ENCODE data around the gene KLF9.

KLF9 gene

GRCh38 chr9:70411121-70411929, 3.1 kb downstream of the KLF9 start:
- H3K27ac ChIP-seq (ENCODE audit: low read length), result no peak overlapping the region
- no peak overlapping the region for H3K9ac ChIP-seq (ENCODE audit: low read depth, low read length)
- peaks cover 67% of the 10 kb centered on the region for H3K27me3 ChIP-seq (ENCODE audit: insufficient read depth, low read length)
- no peaks in the 10 kb centered on the region for H3K9me3 ChIP-seq (ENCODE audit: insufficient read depth, low read depth, low read length)
- peaks cover 17% of the 10 kb centered on the region for H3K4me1 ChIP-seq (ENCODE audit: insufficient read depth, low read length)
- peak overlapping the region; percentile 75; the same call in 1 of the 2 replicates for H3K4me3 ChIP-seq (ENCODE audit: low read length)
- no peaks in the 10 kb centered on the region for H3K36me3 ChIP-seq (ENCODE audit: insufficient read depth, low read depth, low read length)

GRCh38 chr9:70410368-70410767, 4.1 kb downstream of the KLF9 start:
- Histone ChIP-seq H3K9me3 (ENCODE audit: insufficient read depth, low read depth, low read length) (no peaks in the 10 kb centered on the region), H3K27ac (ENCODE audit: low read length) (no peak overlapping the region), H3K36me3 (ENCODE audit: insufficient read depth, low read depth, low read length) (no peaks in the 10 kb centered on the region), H3K9ac (ENCODE audit: low read depth, low read length) (no peak overlapping the region), H3K27me3 (ENCODE audit: insufficient read depth, low read length) (peaks cover 58% of the 10 kb centered on the region), H3K4me1 (ENCODE audit: insufficient read depth, low read length) (peaks cover 18% of the 10 kb centered on the region), H3K4me3 (ENCODE audit: low read length) (no peak overlapping the region)

- H3K9me3 ChIP-seq (ENCODE audit: insufficient read depth, low read depth, low read length), result no peaks in the 10 kb centered on the region
- H3K4me3 ChIP-seq (ENCODE audit: low read length), result no peak overlapping the region
- H3K36me3 ChIP-seq (ENCODE audit: insufficient read depth, low read depth, low read length), result no peaks in the 10 kb centered on the region
- H3K27ac ChIP-seq (ENCODE audit: low read length), result no peak overlapping the region
- H3K27me3 ChIP-seq (ENCODE audit: insufficient read depth, low read length), result peaks cover 52% of the 10 kb centered on the region
- peaks cover 17% of the 10 kb centered on the region for H3K4me1 ChIP-seq (ENCODE audit: insufficient read depth, low read length)
- no peak overlapping the region for H3K9ac ChIP-seq (ENCODE audit: low read depth, low read length)
These were observed 4.7 kb downstream of the KLF9 start for GRCh38 chr9:70409800-70410199.

- Histone ChIP-seq H3K27me3 (ENCODE audit: insufficient read depth, low read length) (peaks cover 47% of the 10 kb centered on the region), H3K4me3 (ENCODE audit: low read length) (no peak overlapping the region), H3K9me3 (ENCODE audit: insufficient read depth, low read depth, low read length) (no peaks in the 10 kb centered on the region), H3K36me3 (ENCODE audit: insufficient read depth, low read depth, low read length) (no peaks in the 10 kb centered on the region), H3K4me1 (ENCODE audit: insufficient read depth, low read length) (peaks cover 13% of the 10 kb centered on the region), H3K9ac (ENCODE audit: low read depth, low read length) (no peak overlapping the region), H3K27ac (ENCODE audit: low read length) (no peak overlapping the region)
These were observed 5.2 kb downstream of the KLF9 start for GRCh38 chr9:70409280-70409679.

GRCh38 chr9:70408393-70409040, 5.9 kb downstream of the KLF9 start:
- Histone ChIP-seq H3K9ac (ENCODE audit: low read depth, low read length) (no peak overlapping the region), H3K36me3 (ENCODE audit: insufficient read depth, low read depth, low read length) (no peaks in the 10 kb centered on the region), H3K4me1 (ENCODE audit: insufficient read depth, low read length) (peaks cover 13% of the 10 kb centered on the region), H3K27ac (ENCODE audit: low read length) (no peak overlapping the region), H3K9me3 (ENCODE audit: insufficient read depth, low read depth, low read length) (no peaks in the 10 kb centered on the region), H3K27me3 (ENCODE audit: insufficient read depth, low read length) (peaks cover 39% of the 10 kb centered on the region), H3K4me3 (ENCODE audit: low read length) (no peak overlapping the region)

GRCh38 chr9:70407081-70407503, 7.4 kb downstream of the KLF9 start:
- H3K27me3 ChIP-seq (ENCODE audit: insufficient read depth, low read length), result peaks cover 26% of the 10 kb centered on the region
- peaks cover 13% of the 10 kb centered on the region for H3K4me1 ChIP-seq (ENCODE audit: insufficient read depth, low read length)
- no peaks in the 10 kb centered on the region for H3K36me3 ChIP-seq (ENCODE audit: insufficient read depth, low read depth, low read length)
- H3K9ac ChIP-seq (ENCODE audit: low read depth, low read length), result no peak overlapping the region
- H3K4me3 ChIP-seq (ENCODE audit: low read length), result no peak overlapping the region
- H3K9me3 ChIP-seq (ENCODE audit: insufficient read depth, low read depth, low read length), result no peaks in the 10 kb centered on the region
- no peak overlapping the region for H3K27ac ChIP-seq (ENCODE audit: low read length)

- Histone ChIP-seq H3K27ac (ENCODE audit: low read length) (no peak overlapping the region), H3K36me3 (ENCODE audit: insufficient read depth, low read depth, low read length) (no peaks in the 10 kb centered on the region), H3K9ac (ENCODE audit: low read depth, low read length) (no peak overlapping the region), H3K4me3 (ENCODE audit: low read length) (no peak overlapping the region), H3K9me3 (ENCODE audit: insufficient read depth, low read depth, low read length) (no peaks in the 10 kb centered on the region), H3K27me3 (ENCODE audit: insufficient read depth, low read length) (peaks cover 19% of the 10 kb centered on the region), H3K4me1 (ENCODE audit: insufficient read depth, low read length) (peaks cover 8% of the 10 kb centered on the region)
These were observed 8.0 kb downstream of the KLF9 start for GRCh38 chr9:70406434-70406862.

GRCh38 chr9:70405808-70406433, 8.5 kb downstream of the KLF9 start:
- no peak overlapping the region for H3K9ac ChIP-seq (ENCODE audit: low read depth, low read length)
- no peaks in the 10 kb centered on the region for H3K36me3 ChIP-seq (ENCODE audit: insufficient read depth, low read depth, low read length)
- peaks cover 8% of the 10 kb centered on the region for H3K4me1 ChIP-seq (ENCODE audit: insufficient read depth, low read length)
- peaks cover 14% of the 10 kb centered on the region for H3K27me3 ChIP-seq (ENCODE audit: insufficient read depth, low read length)
- no peaks in the 10 kb centered on the region for H3K9me3 ChIP-seq (ENCODE audit: insufficient read depth, low read depth, low read length)
- H3K4me3 ChIP-seq (ENCODE audit: low read length), result no peak overlapping the region
- no peak overlapping the region for H3K27ac ChIP-seq (ENCODE audit: low read length)

GRCh38 chr9:70404261-70404660, 10.2 kb downstream of the KLF9 start:
- Histone ChIP-seq H3K4me3 (ENCODE audit: low read length) (no peak overlapping the region), H3K27me3 (ENCODE audit: insufficient read depth, low read length) (peaks cover 2% of the 10 kb centered on the region; the same call in 1 of the 2 replicates), H3K27ac (ENCODE audit: low read length) (no peak overlapping the region), H3K36me3 (ENCODE audit: insufficient read depth, low read depth, low read length) (no peaks in the 10 kb centered on the region), H3K4me1 (ENCODE audit: insufficient read depth, low read length) (peaks cover 8% of the 10 kb centered on the region), H3K9ac (ENCODE audit: low read depth, low read length) (no peak overlapping the region), H3K9me3 (ENCODE audit: insufficient read depth, low read depth, low read length) (no peaks in the 10 kb centered on the region)

- Histone ChIP-seq H3K4me3 (ENCODE audit: low read length) (no peak overlapping the region), H3K4me1 (ENCODE audit: insufficient read depth, low read length) (peaks cover 8% of the 10 kb centered on the region), H3K9me3 (ENCODE audit: insufficient read depth, low read depth, low read length) (no peaks in the 10 kb centered on the region), H3K9ac (ENCODE audit: low read depth, low read length) (no peak overlapping the region; the same call in 1 of the 2 replicates), H3K27ac (ENCODE audit: low read length) (no peak overlapping the region), H3K27me3 (ENCODE audit: insufficient read depth, low read length) (peaks cover 5% of the 10 kb centered on the region; the same call in 1 of the 2 replicates), H3K36me3 (ENCODE audit: insufficient read depth, low read depth, low read length) (no peaks in the 10 kb centered on the region)
These were observed 10.8 kb downstream of the KLF9 start for GRCh38 chr9:70403618-70404025.

- Histone ChIP-seq H3K9me3 (ENCODE audit: insufficient read depth, low read depth, low read length) (no peaks in the 10 kb centered on the region), H3K4me1 (ENCODE audit: insufficient read depth, low read length) (peaks cover 8% of the 10 kb centered on the region), H3K9ac (ENCODE audit: low read depth, low read length) (no peak overlapping the region), H3K4me3 (ENCODE audit: low read length) (no peak overlapping the region), H3K27me3 (ENCODE audit: insufficient read depth, low read length) (peaks cover 5% of the 10 kb centered on the region; the same call in 1 of the 2 replicates), H3K36me3 (ENCODE audit: insufficient read depth, low read depth, low read length) (no peaks in the 10 kb centered on the region), H3K27ac (ENCODE audit: low read length) (no peak overlapping the region)
These were observed 11.3 kb downstream of the KLF9 start for GRCh38 chr9:70403166-70403565.

Data from iPS-20b (cell line).